Peyer's patch (tissue), 4 donors: ENCODE measurements around the gene RBM39.

ENCODE experiments used
- POLR2A ChIP-seq, 2 donors: fragments of 450-650 bp; IDR thresholded peaks; one replicate each; pipeline ENCODE4 v1.5.1; 2017; ENCODE audit warnings: antibody characterized with exemption in 2 of 2, mild to moderate bottlenecking in 2 of 2, moderate library complexity in 2 of 2
- TF ChIP-seq, protein P1 (sequence below), 6 experiments: fragments of 450-650 bp in 4 of 6; fragments of 200-600 bp in 2 of 6; sonication (generic) in 1 of 6; IDR thresholded peaks; one replicate each; pipeline ENCODE4 v1.5.1; 2017 to 2019; ENCODE audit warnings: antibody characterized with exemption in 6 of 6, mild to moderate bottlenecking in 3 of 6, moderate library complexity in 1 of 6

GRCh38 chr20:35768731-35769664 is 26.9 kb upstream of the RBM39 start:
- peak; percentile 22 to 59 for TF ChIP-seq POLR2A (IDR thresholded peaks at IDR 0.05)
- TF ChIP-seq, protein P1, sequence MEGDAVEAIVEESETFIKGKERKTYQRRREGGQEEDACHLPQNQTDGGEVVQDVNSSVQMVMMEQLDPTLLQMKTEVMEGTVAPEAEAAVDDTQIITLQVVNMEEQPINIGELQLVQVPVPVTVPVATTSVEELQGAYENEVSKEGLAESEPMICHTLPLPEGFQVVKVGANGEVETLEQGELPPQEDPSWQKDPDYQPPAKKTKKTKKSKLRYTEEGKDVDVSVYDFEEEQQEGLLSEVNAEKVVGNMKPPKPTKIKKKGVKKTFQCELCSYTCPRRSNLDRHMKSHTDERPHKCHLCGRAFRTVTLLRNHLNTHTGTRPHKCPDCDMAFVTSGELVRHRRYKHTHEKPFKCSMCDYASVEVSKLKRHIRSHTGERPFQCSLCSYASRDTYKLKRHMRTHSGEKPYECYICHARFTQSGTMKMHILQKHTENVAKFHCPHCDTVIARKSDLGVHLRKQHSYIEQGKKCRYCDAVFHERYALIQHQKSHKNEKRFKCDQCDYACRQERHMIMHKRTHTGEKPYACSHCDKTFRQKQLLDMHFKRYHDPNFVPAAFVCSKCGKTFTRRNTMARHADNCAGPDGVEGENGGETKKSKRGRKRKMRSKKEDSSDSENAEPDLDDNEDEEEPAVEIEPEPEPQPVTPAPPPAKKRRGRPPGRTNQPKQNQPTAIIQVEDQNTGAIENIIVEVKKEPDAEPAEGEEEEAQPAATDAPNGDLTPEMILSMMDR (IDR thresholded peaks at IDR 0.05), result no peak
